GM19351 (cell line): ENCODE measurements around the gene SPACDR.

Experiments used
- ATAC-seq: cut with Tn5 transposase; IDR thresholded peaks from one replicate; pipeline ENCODE4 v1.9.1; 2021; ENCODE audit warnings: mild to moderate bottlenecking, moderate library complexity; ENCODE audit not compliant: unreplicated experiment

The SPACDR gene

GRCh38 chr7:100437150-100438100 lies 26.6 kb downstream of the SPACDR start:
- ATAC-seq = no peak

- ATAC-seq = peak; percentile 25
These were observed 28.4 kb downstream of the SPACDR start for GRCh38 chr7:100435401-100436304.

- no peak for ATAC-seq
These were observed 29.5 kb downstream of the SPACDR start for GRCh38 chr7:100434297-100435144.

GRCh38 chr7:100433592-100434296 lies 30.3 kb downstream of the SPACDR start:
- no peak for ATAC-seq

GRCh38 chr7:100433276-100433591 lies 30.8 kb downstream of the SPACDR start:
- ATAC-seq = no peak

- no peak for ATAC-seq
These were observed 31.3 kb downstream of the SPACDR start for GRCh38 chr7:100432621-100433275.

- no peak for ATAC-seq
These were observed 32.0 kb downstream of the SPACDR start for GRCh38 chr7:100432053-100432452.

GRCh38 chr7:100431286-100431735 lies 32.7 kb downstream of the SPACDR start:
- no peak for ATAC-seq

- ATAC-seq = no peak
These were observed 33.4 kb downstream of the SPACDR start for GRCh38 chr7:100430493-100431285.

- ATAC-seq = peak; percentile 39
These were observed 34.2 kb downstream of the SPACDR start, which contains the start of gene MEPCE for GRCh38 chr7:100429637-100430492. Gene MEPCE, plus strand, starts transcription at chr7:100429831. Its CDS starts 188 bp downstream, at chr7:100430019.

- ATAC-seq = peak; percentile 46
These were observed 35.0 kb downstream of the SPACDR start for GRCh38 chr7:100428967-100429636.

- ATAC-seq = peak; percentile 37
These were observed 35.7 kb downstream of the SPACDR start, which contains the start of gene ZCWPW1 for GRCh38 chr7:100428199-100428966. Gene ZCWPW1, minus strand, starts transcription at chr7:100428703. Its CDS starts 8,054 bp downstream, at chr7:100420649.

- no peak for ATAC-seq
These were observed 36.3 kb downstream of the SPACDR start for GRCh38 chr7:100427762-100428198.

- no peak for ATAC-seq
These were observed 37.5 kb downstream of the SPACDR start for GRCh38 chr7:100426516-100426915.

- no peak for ATAC-seq
These were observed 38.7 kb downstream of the SPACDR start for GRCh38 chr7:100425347-100425746.

- ATAC-seq = no peak
These were observed 40.7 kb downstream of the SPACDR start for GRCh38 chr7:100423315-100423714.
